Type B pancreatic cell (in vitro differentiated cells): ENCODE data around the gene STK10. TPM values are rescaled to one million over a fixed set of nuclear protein-coding genes. Genes with fewer than 3 reads are reported as not detected.
A peak's percentile ranks its signal among the peaks of the same experiment; 100 is the strongest.

ENCODE experiments used
- DNase-seq: peaks from one replicate; pipeline ENCODE4 v3.0.0; 2021; ENCODE audit warnings: mixed read lengths; ENCODE audit not compliant: unreplicated experiment; ENCODE audit errors: extremely low spot score
- H3K27ac Mint-ChIP-seq: 2 replicates; pipeline ENCODE4 v1.8.0; 2021; ENCODE audit warnings: mild to moderate bottlenecking, mixed read lengths
- H3K27me3 Mint-ChIP-seq: 2 replicates; pipeline ENCODE4 v1.8.0; 2021; ENCODE audit warnings: mixed read lengths
- H3K36me3 Mint-ChIP-seq: 2 replicates; pipeline ENCODE4 v1.8.0; 2021; ENCODE audit warnings: mixed read lengths
- H3K4me1 Mint-ChIP-seq: one replicate; pipeline ENCODE4 v1.8.0; 2021; ENCODE audit warnings: mixed read lengths; ENCODE audit not compliant: unreplicated experiment
- H3K4me3 Mint-ChIP-seq: 2 replicates; pipeline ENCODE4 v1.8.0; 2021; ENCODE audit warnings: mild to moderate bottlenecking, mixed read lengths
- H3K9me3 Mint-ChIP-seq: 2 replicates; pipeline ENCODE4 v1.8.0; 2021; ENCODE audit warnings: mixed read lengths
- long read RNA-seq: library from polyadenylated mRNA; unstranded; transcript quantifications from one replicate; pipeline ENCODE4 v2.0.0, GENCODE V29; 2020
- total RNA-seq: library from RNA; stranded (reverse); gene quantifications from 2 replicates; pipeline ENCODE4 v1.2.1, GENCODE V29; 2021; ENCODE audit warnings: low replicate concordance
- TF ChIP-seq, protein P1 (sequence below): fragments of 200-600 bp; sonication (generic); conservative IDR thresholded peaks from 2 replicates; pipeline ENCODE4 v1.5.0; 2021; ENCODE audit warnings: antibody characterized with exemption, mild to moderate bottlenecking

Gene STK10
- total RNA-seq: 15.2 and 25.0 TPM in 2 replicates
- long read RNA-seq, partial matches to known transcripts: 7 of 7 reads
- long read RNA-seq, other reads (novel, unspliced or antisense): 0 of 7 reads

DNA sequence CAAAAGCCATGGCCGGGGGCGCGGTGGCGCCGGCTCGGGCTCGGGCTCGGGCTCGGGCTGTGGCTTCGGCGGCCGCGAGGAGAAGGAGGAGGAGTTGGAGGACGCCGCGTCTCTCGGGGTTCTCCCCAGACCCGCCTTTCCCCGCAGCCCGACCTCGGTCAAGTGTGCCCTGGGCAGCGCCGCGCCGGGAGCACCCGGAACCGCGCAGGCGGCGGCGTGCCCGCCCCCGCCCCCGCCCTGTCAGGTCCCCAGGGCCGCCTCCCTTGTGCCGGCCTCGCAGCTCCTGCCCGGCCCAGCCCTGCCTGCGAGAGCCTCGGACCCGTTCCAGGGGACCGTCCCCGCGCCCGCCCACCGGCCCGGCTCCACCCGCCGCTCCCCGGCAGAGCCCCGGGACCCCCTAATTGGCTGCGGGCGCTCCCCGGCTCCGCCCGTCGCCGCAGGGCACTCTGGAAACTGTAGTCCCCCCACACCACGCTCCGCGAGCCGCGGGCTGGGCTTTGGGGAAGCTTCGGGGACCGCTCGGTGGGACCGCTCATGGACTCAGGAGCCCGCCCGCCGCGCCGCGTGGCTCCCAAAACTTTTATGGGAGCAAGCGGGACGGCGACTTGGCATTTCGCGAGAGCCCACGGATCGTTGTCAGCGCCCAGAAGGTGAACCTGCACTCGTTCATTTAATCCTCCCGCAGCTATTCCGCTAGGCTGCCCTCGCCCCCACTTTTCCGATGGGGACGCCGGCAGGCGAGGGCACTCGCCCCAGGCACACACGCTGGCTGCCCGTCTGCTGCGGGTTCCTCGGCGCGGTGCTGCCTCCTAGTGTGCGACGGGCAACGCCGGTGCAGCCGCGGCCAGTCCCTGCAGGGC, at the start of gene STK10:
TSS of gene STK10 (minus strand) at position 192 of the 860 bp plus-strand sequence. CDS start at position 10, 182 bp downstream.
- Mint-ChIP-seq H3K4me1 (peaks cover 11% of the 10 kb centered on the region), H3K9me3 (no peaks in the 10 kb centered on the region), H3K27me3 (peaks cover 21% of the 10 kb centered on the region), H3K36me3 (no peaks in the 10 kb centered on the region), H3K27ac (peak within 1 kb of the TSS; percentile 95), H3K4me3 (peak within 1 kb of the TSS; percentile 96)
- DNase-seq: peak; percentile 90
- TF ChIP-seq, protein P1, sequence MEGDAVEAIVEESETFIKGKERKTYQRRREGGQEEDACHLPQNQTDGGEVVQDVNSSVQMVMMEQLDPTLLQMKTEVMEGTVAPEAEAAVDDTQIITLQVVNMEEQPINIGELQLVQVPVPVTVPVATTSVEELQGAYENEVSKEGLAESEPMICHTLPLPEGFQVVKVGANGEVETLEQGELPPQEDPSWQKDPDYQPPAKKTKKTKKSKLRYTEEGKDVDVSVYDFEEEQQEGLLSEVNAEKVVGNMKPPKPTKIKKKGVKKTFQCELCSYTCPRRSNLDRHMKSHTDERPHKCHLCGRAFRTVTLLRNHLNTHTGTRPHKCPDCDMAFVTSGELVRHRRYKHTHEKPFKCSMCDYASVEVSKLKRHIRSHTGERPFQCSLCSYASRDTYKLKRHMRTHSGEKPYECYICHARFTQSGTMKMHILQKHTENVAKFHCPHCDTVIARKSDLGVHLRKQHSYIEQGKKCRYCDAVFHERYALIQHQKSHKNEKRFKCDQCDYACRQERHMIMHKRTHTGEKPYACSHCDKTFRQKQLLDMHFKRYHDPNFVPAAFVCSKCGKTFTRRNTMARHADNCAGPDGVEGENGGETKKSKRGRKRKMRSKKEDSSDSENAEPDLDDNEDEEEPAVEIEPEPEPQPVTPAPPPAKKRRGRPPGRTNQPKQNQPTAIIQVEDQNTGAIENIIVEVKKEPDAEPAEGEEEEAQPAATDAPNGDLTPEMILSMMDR: peak; percentile 84

- H3K36me3 Mint-ChIP-seq: peaks cover 13% of the 10 kb centered on the region
- H3K27me3 Mint-ChIP-seq: no peaks in the 10 kb centered on the region
- H3K4me3 Mint-ChIP-seq: peak overlapping the region; percentile 42
- DNase-seq: no peak
- TF ChIP-seq, protein P1: no peak
- H3K4me1 Mint-ChIP-seq: peaks cover 26% of the 10 kb centered on the region
- no peaks in the 10 kb centered on the region for H3K9me3 Mint-ChIP-seq
- peak overlapping the region; percentile 72 for H3K27ac Mint-ChIP-seq
Observed at GRCh38 chr5:172235827-172236736, 48.1 kb upstream of the STK10 start.

DNA sequence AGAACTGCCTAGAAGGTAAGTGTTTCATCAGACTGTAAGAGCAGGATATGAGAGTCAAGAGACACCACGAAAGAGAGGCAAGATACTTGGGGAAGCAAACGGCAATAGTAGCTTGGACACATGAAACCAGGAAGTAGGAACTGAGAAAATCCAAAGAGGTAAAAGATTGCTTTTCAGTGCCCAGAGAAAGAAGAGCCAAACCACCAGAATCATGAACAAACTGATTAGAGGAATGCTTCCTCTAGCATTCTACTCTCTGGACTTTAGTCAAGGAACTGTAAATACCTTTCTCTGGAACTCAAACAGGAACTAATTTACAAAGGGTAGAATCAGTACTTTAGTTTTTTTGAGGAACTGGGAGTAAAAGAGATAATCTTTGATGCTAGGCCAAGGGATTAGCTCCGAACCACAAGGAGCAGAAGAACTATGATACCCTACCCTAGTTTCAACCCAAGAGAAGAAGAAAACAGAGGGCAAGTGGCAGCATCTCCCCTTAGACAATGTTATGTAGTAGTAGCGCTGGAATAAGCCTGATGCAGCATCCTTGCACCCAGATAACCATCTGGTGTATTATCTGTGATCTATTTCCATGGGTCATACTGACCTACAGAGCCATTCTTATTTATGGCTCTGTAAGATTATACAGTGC, 47.2 kb upstream of the STK10 start:
- DNase-seq: no peak
- H3K27me3 Mint-ChIP-seq: no peaks in the 10 kb centered on the region
- H3K36me3 Mint-ChIP-seq: peaks cover 19% of the 10 kb centered on the region
- TF ChIP-seq, protein P1: no peak
- peaks cover 26% of the 10 kb centered on the region for H3K4me1 Mint-ChIP-seq
- H3K9me3 Mint-ChIP-seq: no peaks in the 10 kb centered on the region
- H3K4me3 Mint-ChIP-seq: no peak overlapping the region
- peak overlapping the region; percentile 72 for H3K27ac Mint-ChIP-seq

GRCh38 chr5:172234031-172234430, 46.0 kb upstream of the STK10 start:
- H3K36me3 Mint-ChIP-seq: peaks cover 20% of the 10 kb centered on the region
- TF ChIP-seq, protein P1: no peak

DNA sequence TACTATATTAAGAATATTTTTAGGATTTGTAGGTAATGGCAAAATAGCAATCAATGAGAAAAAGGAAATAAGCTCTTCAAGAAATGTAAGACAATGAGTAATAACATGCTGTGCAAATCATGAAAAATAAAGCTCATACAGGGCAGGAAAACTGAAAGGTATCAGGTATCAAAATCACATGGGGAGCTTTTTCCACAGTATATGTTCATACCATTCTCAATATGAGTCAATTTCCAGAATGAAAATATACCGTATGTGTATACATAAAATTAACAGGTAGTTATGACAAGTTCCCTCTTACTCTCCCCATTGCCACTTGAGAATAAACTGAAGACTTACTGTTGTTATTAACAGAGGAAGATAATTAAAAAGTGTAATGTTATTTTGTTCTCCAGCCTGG, 41.9 kb upstream of the STK10 start:
- TF ChIP-seq, protein P1: no peak
- Mint-ChIP-seq H3K4me3 (no peak overlapping the region), H3K4me1 (peaks cover under 1% of the 10 kb centered on the region), H3K27me3 (no peaks in the 10 kb centered on the region), H3K27ac (no peak overlapping the region), H3K36me3 (peaks cover 31% of the 10 kb centered on the region), H3K9me3 (no peaks in the 10 kb centered on the region)
- no peak for DNase-seq

More at GRCh38 chr5:172234031-172234430, 46.0 kb upstream of the STK10 start:
- no peak overlapping the region for H3K27ac Mint-ChIP-seq
- no peaks in the 10 kb centered on the region for H3K27me3 Mint-ChIP-seq
- DNase-seq: no peak
- H3K4me1 Mint-ChIP-seq: peaks cover 26% of the 10 kb centered on the region
- H3K9me3 Mint-ChIP-seq: no peaks in the 10 kb centered on the region
- H3K4me3 Mint-ChIP-seq: no peak overlapping the region
